ENCODE measurements around the gene SLC26A1. TPM values are rescaled to one million over a fixed set of nuclear protein-coding genes. Genes with fewer than 3 reads are reported as not detected.

The SLC26A1 gene
- total and polyA plus RNA-seq, 4 experiments from 2014 or later, result 0.55 to 1.6 (median 0.81) TPM

DNA sequence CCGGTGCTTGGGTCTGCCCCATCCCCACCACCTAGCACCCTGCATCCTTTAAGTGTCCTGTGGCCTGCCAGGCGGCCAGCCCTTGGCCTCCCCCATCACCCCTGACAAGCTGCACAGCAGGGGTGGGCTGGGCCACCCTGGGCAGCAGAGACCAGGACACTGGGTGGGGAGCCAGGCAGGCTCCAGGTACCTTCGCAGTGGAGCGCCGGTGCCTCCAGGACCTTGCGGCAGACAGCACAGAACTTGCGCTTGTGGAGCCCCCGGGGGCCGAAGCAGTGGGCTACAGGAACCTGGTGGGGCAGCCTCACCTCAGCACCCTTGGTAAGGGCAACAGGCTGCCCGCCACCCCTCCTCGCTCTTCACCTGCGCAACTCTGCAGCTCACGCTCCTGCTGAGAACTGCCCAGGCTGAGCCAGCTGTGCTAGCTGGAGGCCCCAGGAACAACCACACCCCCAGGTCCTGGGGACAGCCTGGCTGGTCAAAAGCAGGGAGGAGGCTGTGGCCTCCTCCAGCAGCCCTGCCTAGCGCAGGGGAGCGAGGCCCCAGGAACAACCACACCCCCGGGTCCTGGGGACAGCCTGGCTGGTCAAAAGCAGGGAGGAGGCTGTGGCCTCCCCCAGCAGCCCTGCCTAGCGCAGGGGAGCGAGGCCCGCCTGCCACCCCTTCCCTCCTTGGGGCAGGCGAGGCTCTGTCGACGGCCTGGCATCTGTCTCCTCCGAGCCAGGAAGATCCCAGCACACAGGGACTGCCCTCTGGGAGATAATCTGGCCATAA, 24.4 kb downstream of the SLC26A1 start:
- H3K4me3 ChIP-seq (ENCODE audit: low read length in 2 of 2), result no peak overlapping the region
- peaks cover 0 to 2% (median 0%) of the 10 kb centered on the region in 8 donors for H3K9me3 Mint-ChIP-seq
- no peaks in the 10 kb centered on the region for H3K27me3 Mint-ChIP-seq
- H3K4me1 Mint-ChIP-seq, result peaks cover 0 to 13% (median 3%) of the 10 kb centered on the region in 4 donors
- no peak overlapping the region for H3K4me3 Mint-ChIP-seq
- ChIA-PET CTCF (ENCODE audit: partially characterized antibody) (no interaction called here), POLR2A (ENCODE audit: partially characterized antibody) (interaction anchor here (0.7 kb wide), 1 partner anchor 37 kb away, joined by 4 read pairs; the partner anchor contains the start of genes GAK and TMEM175)
- no peaks in the 10 kb centered on the region for H3K36me3 Mint-ChIP-seq
- H3K9me3 ChIP-seq (ENCODE audit: control insufficient read depth in 1 of 2, low read length in 2 of 2), result no peaks in the 10 kb centered on the region
- H3K27me3 ChIP-seq (ENCODE audit: insufficient read depth, low read length), result no peaks in the 10 kb centered on the region
- intact Hi-C loops (cut with micrococcal nuclease), result no loop called here
- no peak overlapping the region for H3K27ac ChIP-seq (ENCODE audit: low read depth, low read length)
- peaks cover 7% of the 10 kb centered on the region for H3K36me3 ChIP-seq (ENCODE audit: insufficient read depth, low read length)
- no peak overlapping the region for H3K27ac Mint-ChIP-seq
- no peak for DNase-seq
- H3K4me1 ChIP-seq (ENCODE audit: insufficient read depth, low read length), result peaks cover 24% of the 10 kb centered on the region

DNA sequence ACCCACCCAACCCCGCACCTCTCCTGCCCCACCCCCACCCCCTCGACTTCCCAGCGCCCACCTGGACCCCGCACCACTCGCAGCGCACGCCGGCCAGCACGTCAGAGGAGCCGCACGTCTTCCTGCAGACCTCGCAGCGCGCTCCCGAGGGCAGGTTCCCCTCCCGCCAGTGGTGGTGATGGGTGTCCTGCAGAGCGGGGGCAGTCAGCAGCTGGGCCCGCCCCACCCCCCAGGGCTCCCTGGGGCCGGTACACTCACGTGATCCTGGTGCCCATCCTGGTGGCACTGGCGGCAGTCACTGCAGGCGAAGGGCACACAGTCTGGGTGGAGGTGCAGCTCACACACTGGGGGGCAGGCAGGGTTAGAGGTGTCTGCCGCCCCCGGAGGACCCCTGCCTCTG, 25.0 kb downstream of the SLC26A1 start:
- Mint-ChIP-seq H3K9me3 (peaks cover 0 to 2% (median 0%) of the 10 kb centered on the region in 8 donors), H3K27ac (no peak overlapping the region), H3K36me3 (no peaks in the 10 kb centered on the region), H3K27me3 (no peaks in the 10 kb centered on the region), H3K4me3 (no peak overlapping the region), H3K4me1 (peaks cover 0 to 13% (median 3%) of the 10 kb centered on the region in 4 donors)
- DNase-seq, result no peak
- peaks cover 7% of the 10 kb centered on the region for H3K36me3 ChIP-seq (ENCODE audit: insufficient read depth, low read length)
- no peak overlapping the region for H3K27ac ChIP-seq (ENCODE audit: low read depth, low read length)
- no peak overlapping the region for H3K4me3 ChIP-seq (ENCODE audit: low read length in 2 of 2)
- ChIA-PET POLR2A (ENCODE audit: partially characterized antibody) (interaction anchor here (0.7 kb wide), 1 partner anchor 36 kb away, joined by 4 read pairs; the partner anchor contains the start of genes GAK and TMEM175), CTCF (ENCODE audit: partially characterized antibody) (no interaction called here)
- no peaks in the 10 kb centered on the region for H3K9me3 ChIP-seq (ENCODE audit: control insufficient read depth in 1 of 2, low read length in 2 of 2)
- H3K27me3 ChIP-seq (ENCODE audit: insufficient read depth, low read length), result no peaks in the 10 kb centered on the region
- peaks cover 24% of the 10 kb centered on the region for H3K4me1 ChIP-seq (ENCODE audit: insufficient read depth, low read length)
- intact Hi-C loops (cut with micrococcal nuclease), result no loop called here

DNA sequence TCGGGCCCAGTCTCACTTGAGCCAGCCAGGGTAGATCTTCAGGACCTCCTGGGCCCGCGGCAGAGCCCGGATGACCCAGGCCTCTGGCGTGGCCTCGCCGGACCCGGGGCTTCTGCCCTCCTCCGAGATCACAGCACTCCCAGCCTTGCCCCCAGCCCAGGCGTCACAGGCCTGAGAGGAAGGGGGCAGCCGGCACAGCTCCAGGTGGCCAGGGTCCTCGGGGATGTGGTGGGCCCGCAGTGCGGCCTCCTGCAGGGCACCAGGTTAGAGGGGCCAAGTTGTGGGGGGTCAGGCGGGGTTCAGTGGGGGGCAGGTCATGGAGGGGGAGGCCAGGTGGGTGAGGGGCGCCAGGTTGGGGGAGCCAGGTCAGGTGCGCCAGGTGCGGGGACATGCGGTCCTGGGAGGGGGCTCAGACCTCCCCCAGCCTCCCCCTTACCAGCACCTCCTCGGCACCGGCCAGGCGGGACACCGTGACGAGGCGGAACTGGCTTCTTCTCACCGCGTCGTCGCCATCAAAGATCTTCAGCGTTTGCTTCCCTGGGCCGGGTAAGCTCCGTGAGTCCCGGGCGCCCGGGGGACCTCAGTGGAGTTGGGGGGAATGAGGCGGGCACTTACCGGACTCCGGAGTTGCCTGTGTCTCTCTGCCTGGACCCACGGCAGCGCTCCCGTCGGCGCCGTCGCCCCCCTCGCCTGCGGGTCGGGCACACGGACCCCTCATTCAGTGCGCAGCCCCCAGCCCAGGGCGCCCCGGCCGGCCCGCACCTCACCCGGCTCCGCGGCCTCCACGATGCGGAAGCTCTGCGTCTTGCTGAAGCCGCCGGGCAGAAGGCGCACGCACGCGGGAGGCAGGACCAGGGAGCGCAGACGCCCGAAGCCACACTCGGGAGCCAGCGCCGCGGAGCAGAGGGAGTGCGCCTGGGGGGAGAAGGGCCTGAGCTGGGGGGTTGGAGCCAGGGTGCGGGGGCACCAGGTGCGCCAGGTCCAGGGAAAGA, 25.8 kb downstream of the SLC26A1 start:
- intact Hi-C loops (cut with micrococcal nuclease), result no loop called here
- Histone ChIP-seq H3K36me3 (ENCODE audit: insufficient read depth, low read length) (peaks cover 7% of the 10 kb centered on the region), H3K4me3 (ENCODE audit: low read length in 2 of 2) (no peak overlapping the region), H3K9me3 (ENCODE audit: control insufficient read depth in 1 of 2, low read length in 2 of 2) (no peaks in the 10 kb centered on the region), H3K27ac (ENCODE audit: low read depth, low read length) (no peak overlapping the region), H3K4me1 (ENCODE audit: insufficient read depth, low read length) (peaks cover 20% of the 10 kb centered on the region), H3K27me3 (ENCODE audit: insufficient read depth, low read length) (no peaks in the 10 kb centered on the region)
- ChIA-PET CTCF (ENCODE audit: partially characterized antibody) (no interaction called here), POLR2A (ENCODE audit: partially characterized antibody) (interaction anchor here (0.7 kb wide), 1 partner anchor 35 kb away, joined by 4 read pairs; the partner anchor contains the start of genes GAK and TMEM175)
- Mint-ChIP-seq H3K9me3 (peaks cover 0 to 2% (median 0%) of the 10 kb centered on the region in 8 donors), H3K36me3 (no peaks in the 10 kb centered on the region), H3K4me3 (no peak overlapping the region), H3K27ac (no peak overlapping the region), H3K4me1 (peaks cover 0 to 13% (median 3%) of the 10 kb centered on the region in 4 donors), H3K27me3 (no peaks in the 10 kb centered on the region)
- DNase-seq, result no peak

DNA sequence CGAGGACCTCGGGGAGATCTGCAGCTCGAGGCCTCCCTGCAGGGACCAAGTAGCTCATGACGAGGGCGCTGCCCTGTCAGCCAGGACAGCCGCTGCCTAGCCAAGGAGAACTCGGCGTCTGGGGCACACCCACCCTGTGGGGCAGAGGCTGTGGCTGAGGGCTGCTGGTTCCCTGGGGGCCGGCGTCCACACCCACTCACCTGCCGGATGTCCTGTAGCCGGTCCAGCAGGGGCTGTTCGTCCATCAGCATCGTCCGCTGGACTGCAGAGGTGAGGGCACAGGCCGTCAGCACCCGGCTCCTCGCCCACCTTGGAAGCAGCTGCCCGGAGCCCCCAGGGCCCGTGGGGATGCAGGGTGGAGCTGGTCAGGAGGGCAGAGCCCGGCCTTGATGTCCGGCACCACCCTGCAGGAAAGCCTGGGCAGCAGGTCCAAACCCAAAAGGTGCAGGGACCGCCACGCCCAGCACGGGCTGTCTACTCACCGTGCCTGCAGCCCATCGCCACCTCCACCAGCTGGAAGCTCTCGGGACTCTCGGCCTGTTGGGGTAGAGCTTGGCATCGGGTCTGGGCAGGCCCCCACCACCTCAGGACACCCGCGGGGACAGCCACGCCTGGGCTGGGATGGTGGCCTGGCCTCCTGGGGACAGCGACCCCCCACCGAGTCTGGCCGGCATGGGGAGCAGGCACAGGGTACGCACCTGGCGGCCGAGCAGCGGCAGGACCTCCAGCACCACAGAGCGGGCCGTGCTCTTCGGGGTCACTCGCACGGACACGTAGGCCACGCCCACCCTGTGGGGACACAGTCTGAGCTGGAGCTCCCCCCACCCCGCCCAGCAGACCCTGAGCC, 26.7 kb downstream of the SLC26A1 start:
- Mint-ChIP-seq H3K27ac (no peak overlapping the region), H3K9me3 (peaks cover 0 to 2% (median 0%) of the 10 kb centered on the region in 8 donors), H3K4me1 (peaks cover 0 to 13% (median 3%) of the 10 kb centered on the region in 4 donors), H3K4me3 (no peak overlapping the region), H3K27me3 (no peaks in the 10 kb centered on the region), H3K36me3 (peaks cover 0 to 4% of the 10 kb centered on the region in 2 donors)
- intact Hi-C loops (cut with micrococcal nuclease), result no loop called here
- peaks cover 11% of the 10 kb centered on the region for H3K4me1 ChIP-seq (ENCODE audit: insufficient read depth, low read length)
- H3K27ac ChIP-seq (ENCODE audit: low read depth, low read length), result no peak overlapping the region
- CTCF ChIA-PET (ENCODE audit: partially characterized antibody), result no interaction called here
- H3K4me3 ChIP-seq (ENCODE audit: low read length in 2 of 2), result no peak overlapping the region
- no peak for DNase-seq
- H3K27me3 ChIP-seq (ENCODE audit: insufficient read depth, low read length), result no peaks in the 10 kb centered on the region
- H3K36me3 ChIP-seq (ENCODE audit: insufficient read depth, low read length), result peaks cover 7% of the 10 kb centered on the region
- no peaks in the 10 kb centered on the region for H3K9me3 ChIP-seq (ENCODE audit: control insufficient read depth in 1 of 2, low read length in 2 of 2)
- POLR2A ChIA-PET (ENCODE audit: partially characterized antibody), result no interaction called here

DNA sequence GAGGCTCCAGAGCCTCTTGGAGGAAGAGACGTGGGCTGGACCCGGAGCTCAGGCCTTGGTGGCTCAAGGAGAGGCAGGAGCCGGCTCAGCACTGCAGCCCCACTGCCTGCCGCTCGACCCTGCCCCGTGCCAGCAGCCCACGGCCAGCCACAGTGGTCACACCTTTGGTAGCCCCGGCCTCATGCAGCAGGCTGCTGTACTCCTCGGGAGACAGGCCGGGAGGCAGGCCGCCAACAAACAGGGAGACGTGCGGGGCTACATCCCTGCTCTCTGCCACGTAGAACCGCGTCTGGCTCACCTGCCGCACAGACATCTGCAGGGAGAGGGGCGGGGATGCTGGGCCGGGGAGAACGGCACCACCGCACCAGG, 27.5 kb downstream of the SLC26A1 start:
- H3K27ac ChIP-seq (ENCODE audit: low read depth, low read length), result no peak overlapping the region
- DNase-seq, result no peak
- intact Hi-C loops (cut with micrococcal nuclease), result no loop called here
- peaks cover 4% of the 10 kb centered on the region for H3K4me1 ChIP-seq (ENCODE audit: insufficient read depth, low read length)
- ChIA-PET CTCF (ENCODE audit: partially characterized antibody) (no interaction called here), POLR2A (ENCODE audit: partially characterized antibody) (no interaction called here)
- no peaks in the 10 kb centered on the region for H3K27me3 ChIP-seq (ENCODE audit: insufficient read depth, low read length)
- Mint-ChIP-seq H3K9me3 (peaks cover 0 to 2% (median 0%) of the 10 kb centered on the region in 8 donors), H3K4me1 (peaks cover 0 to 6% (median 2%) of the 10 kb centered on the region in 4 donors), H3K27me3 (no peaks in the 10 kb centered on the region), H3K4me3 (no peak overlapping the region), H3K36me3 (peaks cover 0 to 4% of the 10 kb centered on the region in 2 donors), H3K27ac (peak overlapping the region in 1 of 7 donors; percentile 79)
- H3K4me3 ChIP-seq (ENCODE audit: low read length in 2 of 2), result no peak overlapping the region
- no peaks in the 10 kb centered on the region for H3K9me3 ChIP-seq (ENCODE audit: control insufficient read depth in 1 of 2, low read length in 2 of 2)
- H3K36me3 ChIP-seq (ENCODE audit: insufficient read depth, low read length), result peaks cover 6% of the 10 kb centered on the region

DNA sequence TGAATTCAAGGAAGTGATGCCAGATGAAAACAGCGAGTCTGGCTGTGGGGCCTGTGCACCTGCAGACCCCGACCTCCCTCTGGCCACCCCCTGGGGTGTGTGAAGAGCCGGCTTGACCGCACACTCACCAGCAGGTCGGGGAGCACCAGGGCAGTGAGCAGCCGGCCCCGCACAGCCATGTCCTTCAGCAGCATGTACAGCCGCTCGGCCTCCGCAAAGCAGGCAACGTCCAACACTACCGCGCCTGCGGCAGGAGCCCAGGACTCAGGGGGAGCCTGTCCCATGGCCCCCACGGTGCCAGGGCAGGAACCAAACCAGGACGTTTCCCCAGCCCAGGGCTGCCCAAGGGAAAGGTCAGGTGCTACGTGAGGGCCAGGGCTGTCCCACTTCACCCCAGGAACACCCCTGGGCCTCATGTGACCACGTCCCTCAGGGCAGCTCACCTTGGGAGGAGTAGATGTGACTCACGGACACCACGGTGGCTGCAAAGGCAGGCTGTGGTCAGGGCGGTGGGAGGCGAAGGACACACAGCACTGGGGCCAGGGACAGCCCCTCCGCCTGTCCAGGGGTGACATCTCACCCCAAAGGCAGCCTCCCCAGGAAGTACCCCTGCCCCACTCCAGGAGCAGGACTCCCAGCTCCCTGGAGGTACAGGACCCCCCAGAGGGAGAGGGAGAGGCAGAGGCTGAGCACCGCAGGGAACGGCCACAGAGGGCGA, 28.0 kb downstream of the SLC26A1 start:
- DNase-seq, result no peak
- H3K4me1 Mint-ChIP-seq, result peaks cover 0 to under 1% (median 0%) of the 10 kb centered on the region in 4 donors
- Histone ChIP-seq H3K9me3 (ENCODE audit: control insufficient read depth in 1 of 2, low read length in 2 of 2) (no peaks in the 10 kb centered on the region), H3K27me3 (ENCODE audit: insufficient read depth, low read length) (no peaks in the 10 kb centered on the region), H3K4me1 (ENCODE audit: insufficient read depth, low read length) (no peaks in the 10 kb centered on the region), H3K27ac (ENCODE audit: low read depth, low read length) (no peak overlapping the region), H3K36me3 (ENCODE audit: insufficient read depth, low read length) (peaks cover 5% of the 10 kb centered on the region), H3K4me3 (ENCODE audit: low read length in 2 of 2) (no peak overlapping the region)
- no peak overlapping the region for H3K4me3 Mint-ChIP-seq
- peaks cover 0 to 2% (median 0%) of the 10 kb centered on the region in 8 donors for H3K9me3 Mint-ChIP-seq
- H3K27me3 Mint-ChIP-seq, result no peaks in the 10 kb centered on the region
- intact Hi-C loops (cut with micrococcal nuclease), result no loop called here
- H3K36me3 Mint-ChIP-seq, result peaks cover 0 to 4% of the 10 kb centered on the region in 2 donors
- no peak overlapping the region for H3K27ac Mint-ChIP-seq
- POLR2A ChIA-PET (ENCODE audit: partially characterized antibody), result no interaction called here
- CTCF ChIA-PET (ENCODE audit: partially characterized antibody), result no interaction called here

All from CD4-positive, alpha-beta memory T cell (primary cell).